GM10248 (cell line): Measurements from ENCODE around the gene PKNOX1.
"Not testable (repeated sequence)": the region's sequence is repeated elsewhere in the genome, so short reads cannot be mapped to it uniquely, and the experiment has no call there.

Experiments
- CTCF ChIA-PET: fragments of 300-600 bp; sonication (Branson Sonifier 250); formaldehyde crosslinking; extraction: SDS; loops from one replicate; lab custom pipeline; 2021; ENCODE audit warnings: antibody characterized with exemption; lab: Yijun Ruan, JAX
- POLR2A ChIA-PET: fragments of 350-650 bp; sonication (Branson Sonifier 250); formaldehyde crosslinking; extraction: SDS; loops from one replicate; lab custom pipeline; 2020; ENCODE audit warnings: antibody characterized with exemption; lab: Yijun Ruan, JAX
- DNase-seq: peaks from one replicate; pipeline ENCODE4 v3.0.0; 2012; ENCODE audit errors: extremely low spot score
- TF ChIP-seq, protein P1 (sequence below): IDR thresholded peaks from 2 replicates; pipeline ENCODE4 v1.5.1; 2012; ENCODE audit warnings: mild to moderate bottlenecking, low read depth; ENCODE audit errors: extremely low read depth, missing control alignments, control extremely low read depth

PKNOX1 gene

GRCh38 chr21:42965211-42965560 lies 9.2 kb upstream of the PKNOX1 start:
- ChIA-PET CTCF (no interaction called here), POLR2A (no interaction called here)
- TF ChIP-seq, protein P1, sequence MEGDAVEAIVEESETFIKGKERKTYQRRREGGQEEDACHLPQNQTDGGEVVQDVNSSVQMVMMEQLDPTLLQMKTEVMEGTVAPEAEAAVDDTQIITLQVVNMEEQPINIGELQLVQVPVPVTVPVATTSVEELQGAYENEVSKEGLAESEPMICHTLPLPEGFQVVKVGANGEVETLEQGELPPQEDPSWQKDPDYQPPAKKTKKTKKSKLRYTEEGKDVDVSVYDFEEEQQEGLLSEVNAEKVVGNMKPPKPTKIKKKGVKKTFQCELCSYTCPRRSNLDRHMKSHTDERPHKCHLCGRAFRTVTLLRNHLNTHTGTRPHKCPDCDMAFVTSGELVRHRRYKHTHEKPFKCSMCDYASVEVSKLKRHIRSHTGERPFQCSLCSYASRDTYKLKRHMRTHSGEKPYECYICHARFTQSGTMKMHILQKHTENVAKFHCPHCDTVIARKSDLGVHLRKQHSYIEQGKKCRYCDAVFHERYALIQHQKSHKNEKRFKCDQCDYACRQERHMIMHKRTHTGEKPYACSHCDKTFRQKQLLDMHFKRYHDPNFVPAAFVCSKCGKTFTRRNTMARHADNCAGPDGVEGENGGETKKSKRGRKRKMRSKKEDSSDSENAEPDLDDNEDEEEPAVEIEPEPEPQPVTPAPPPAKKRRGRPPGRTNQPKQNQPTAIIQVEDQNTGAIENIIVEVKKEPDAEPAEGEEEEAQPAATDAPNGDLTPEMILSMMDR: no peak
- DNase-seq: no peak

GRCh38 chr21:42967616-42968015 lies 6.7 kb upstream of the PKNOX1 start:
- POLR2A ChIA-PET, DNase-seq: not testable (repeated sequence)
- CTCF ChIA-PET: interaction anchor here (1.2 kb wide), 1 partner anchor 10 kb away, joined by 3 read pairs; no protein-coding TSS in a partner anchor

GRCh38 chr21:42969193-42969600 lies 5.2 kb upstream of the PKNOX1 start:
- DNase-seq: no peak
- TF ChIP-seq, protein P1: no peak
- POLR2A ChIA-PET: no interaction called here
- CTCF ChIA-PET: no interaction called here

DNA sequence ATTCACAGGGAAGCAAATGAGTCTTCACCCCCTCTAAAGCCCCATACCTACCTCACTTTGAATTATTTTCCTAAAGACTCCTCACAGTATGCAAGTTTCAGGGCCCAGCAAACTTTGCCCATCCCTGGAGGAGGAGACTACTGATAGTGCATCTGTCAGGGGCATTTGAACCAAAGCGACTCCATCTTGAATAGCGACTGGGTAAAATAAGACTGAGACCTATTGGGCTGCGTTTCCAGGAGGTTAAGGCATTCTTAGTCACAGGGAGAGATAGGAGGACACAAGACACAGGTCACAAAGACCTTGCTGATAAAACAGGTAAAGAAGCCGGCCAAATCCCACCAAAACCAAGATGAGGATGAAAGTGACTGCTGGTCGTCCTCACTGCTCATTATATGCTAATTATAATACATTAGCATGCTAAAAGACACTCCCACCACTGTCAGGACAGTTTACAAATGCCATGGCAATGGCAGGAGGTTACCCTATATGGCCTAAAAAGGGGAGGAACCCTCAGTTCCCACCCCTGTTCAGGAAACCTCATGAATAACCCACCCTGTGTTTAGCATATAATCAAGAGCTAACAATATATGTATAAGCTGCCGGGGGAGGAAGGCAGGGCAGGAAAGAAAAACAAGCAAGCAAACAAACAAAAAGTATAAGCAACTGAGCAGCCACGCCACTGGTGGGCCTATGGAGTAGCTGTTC lies 3.3 kb upstream of the PKNOX1 start:
- POLR2A ChIA-PET: no interaction called here
- TF ChIP-seq, protein P1: no peak
- CTCF ChIA-PET: no interaction called here
- no peak for DNase-seq

DNA sequence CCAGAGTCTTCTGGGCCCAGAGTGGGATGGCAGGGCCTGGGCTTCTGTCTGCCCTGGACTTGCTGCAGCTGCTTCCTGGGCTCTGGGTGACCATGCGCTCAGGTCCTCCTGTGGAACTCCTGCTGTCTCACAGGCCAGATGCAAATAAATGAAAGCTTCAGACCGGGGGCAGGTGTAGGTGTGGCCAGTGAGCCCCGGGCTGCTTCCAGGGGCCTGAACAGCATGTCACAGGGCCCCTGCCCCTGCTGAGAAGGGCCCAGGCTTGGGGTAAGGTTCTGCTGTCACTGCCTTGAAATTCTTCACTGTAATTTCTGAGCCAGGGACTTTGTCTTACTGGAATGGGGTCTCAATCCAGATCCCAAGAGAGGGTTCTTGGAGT lies 2.5 kb upstream of the PKNOX1 start:
- ChIA-PET POLR2A (no interaction called here), CTCF (no interaction called here)
- no peak for DNase-seq
- TF ChIP-seq, protein P1: no peak

DNA sequence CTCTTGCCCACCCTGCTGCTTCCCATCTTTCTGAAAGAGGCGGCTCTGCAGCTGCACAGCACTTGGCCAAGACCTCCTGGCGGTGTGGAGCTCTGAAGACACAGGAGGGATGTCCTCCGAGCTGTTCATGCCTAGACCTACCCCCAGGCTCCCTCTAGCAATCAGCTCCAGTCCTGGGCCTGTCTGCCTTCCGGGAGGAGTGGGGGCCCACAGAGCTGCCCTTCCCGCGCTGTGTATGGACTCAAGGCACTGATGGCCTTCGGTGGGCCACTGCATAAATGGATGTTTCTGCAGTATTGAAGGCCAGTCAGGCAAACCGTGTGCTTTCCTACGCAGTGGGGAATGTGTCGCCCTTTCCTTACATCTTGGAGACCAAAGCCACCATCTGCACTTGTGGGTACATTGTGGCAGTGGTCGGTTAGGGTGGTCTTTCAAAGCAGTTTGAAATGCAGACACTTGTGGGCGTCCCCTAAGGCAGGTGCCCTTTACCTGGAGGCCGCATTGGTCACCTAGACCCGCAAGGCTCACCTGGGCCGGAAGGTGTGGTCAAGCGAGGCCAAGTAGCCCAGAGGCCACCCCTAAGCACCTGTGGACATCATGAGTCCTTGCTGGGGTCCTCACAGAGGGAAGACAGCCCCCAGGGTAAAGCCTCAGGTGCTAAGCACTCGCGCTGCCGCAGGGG lies 912 bp upstream of the PKNOX1 start:
- CTCF ChIA-PET: interaction anchor here (1.2 kb wide), 1 partner anchor 49 kb away, joined by 3 read pairs; no protein-coding TSS in a partner anchor

More for the DNA sequence above, 912 bp upstream of the PKNOX1 start:
- DNase-seq: no peak
- TF ChIP-seq, protein P1: no peak
- POLR2A ChIA-PET: interaction anchor here (0.6 kb wide), 1 partner anchor 50 kb away, joined by 3 read pairs; no protein-coding TSS in a partner anchor
